Stomach (tissue), 9 donors: ENCODE results near the gene DGKD. TPM values are rescaled to one million over a fixed set of nuclear protein-coding genes. Genes with fewer than 3 reads are reported as not detected.

Experiments used
- DNase-seq, 2 donors: peaks; one replicate each; pipeline versions ENCODE4 v3.0.0 to v3.0.0-alpha.2; 2013 to 2019
- H3K27ac ChIP-seq, 5 donors: fragments of 200-600 bp in 4 of 5; sonication (generic) in 4 of 5; one replicate each; pipeline ENCODE4 v1.5.1; 2013 to 2019; ENCODE audit warnings: mild to moderate bottlenecking in 1 of 5, moderate library complexity in 1 of 5
- H3K27me3 ChIP-seq, 3 donors: fragments of 200-600 bp; sonication (generic); one replicate each; pipeline ENCODE4 v1.5.1; 2017 to 2019; ENCODE audit warnings: mixed run types in 1 of 3
- H3K36me3 ChIP-seq, 4 donors: fragments of 200-600 bp; sonication (generic); 1 replicate in 3 of 4; 2 replicates in 1 of 4; pipeline ENCODE4 v1.5.1; 2016 to 2019
- H3K4me1 ChIP-seq, 4 donors: fragments of 200-600 bp; sonication (generic); one replicate each; pipeline ENCODE4 v1.5.1; 2016 to 2019
- H3K4me3 ChIP-seq, 4 donors: fragments of 200-600 bp; sonication (generic) in 3 of 4; one replicate each; pipeline ENCODE4 v1.5.1; 2016 to 2019; ENCODE audit warnings: mild to moderate bottlenecking in 1 of 4
- H3K9me3 ChIP-seq, 4 donors: fragments of 200-600 bp; sonication (generic); one replicate each; pipeline ENCODE4 v1.5.1; 2016 to 2019
- EP300 ChIP-seq: sonication (generic); formaldehyde crosslinking; IDR thresholded peaks from one replicate; pipeline ENCODE4 v1.6.1; 2017; ENCODE audit warnings: antibody characterized with exemption
- POLR2A ChIP-seq, 4 donors: fragments of 450-650 bp; IDR thresholded peaks; one replicate each; pipeline ENCODE4 v1.6.1; 2016; ENCODE audit warnings: antibody characterized with exemption in 4 of 4, control low read depth in 2 of 4, mild to moderate bottlenecking in 1 of 4, moderate library complexity in 1 of 4
- POLR2AphosphoS5 ChIP-seq, 3 donors: sonication (generic); formaldehyde crosslinking; IDR thresholded peaks; one replicate each; pipeline ENCODE4 v1.6.1; 2016; ENCODE audit warnings: antibody characterized with exemption in 3 of 3
- WGBS, 5 donors: extraction: QIAGEN DNeasy Blood & Tissue Kit in 3 of 5; methylation state at CpG; one replicate each; pipeline versions ENCODE4 v1.1.5 to v1.1.7; 2013 to 2018; 5-methylcytosine and 5-hydroxymethylcytosine counted together
- intact Hi-C: fragments of 100-400 bp; cut with DNase I; formaldehyde crosslinking; loops from one replicate; pipeline ENCODE4 v1.15.1; 2023; ENCODE audit warnings: low total_unique reads
- polyA plus RNA-seq, 3 donors: library from polyadenylated mRNA; stranded (reverse); fragments of 200-250 nt; gene quantifications; one replicate each; pipeline ENCODE4 v1.2.3, GENCODE V29; 2013
- total RNA-seq, 5 donors: library from RNA; depleted of rRNA; stranded (reverse); fragments of >200 nt; gene quantifications; one replicate each; pipeline versions ENCODE4 v1.1.0 to v1.2.3, GENCODE V29; 2014 to 2016
- TF ChIP-seq, protein P1 (sequence below), 7 experiments: fragments of 450-650 bp in 4 of 7; fragments of 200-600 bp in 3 of 7; sonication (generic) in 3 of 7; IDR thresholded peaks; one replicate each; pipeline ENCODE4 v1.5.1; 2016 to 2019; ENCODE audit warnings: antibody characterized with exemption in 7 of 7, control low read depth in 2 of 7, mild to moderate bottlenecking in 1 of 7
- donor health status: healthy with polysubstance abuse.
- donor health status: Bipolar disorder and iron deficiency.
- donor health status: healthy.

DGKD gene
- total and polyA plus RNA-seq, 8 donors, result 21.9 to 471 (median 202) TPM

DNA sequence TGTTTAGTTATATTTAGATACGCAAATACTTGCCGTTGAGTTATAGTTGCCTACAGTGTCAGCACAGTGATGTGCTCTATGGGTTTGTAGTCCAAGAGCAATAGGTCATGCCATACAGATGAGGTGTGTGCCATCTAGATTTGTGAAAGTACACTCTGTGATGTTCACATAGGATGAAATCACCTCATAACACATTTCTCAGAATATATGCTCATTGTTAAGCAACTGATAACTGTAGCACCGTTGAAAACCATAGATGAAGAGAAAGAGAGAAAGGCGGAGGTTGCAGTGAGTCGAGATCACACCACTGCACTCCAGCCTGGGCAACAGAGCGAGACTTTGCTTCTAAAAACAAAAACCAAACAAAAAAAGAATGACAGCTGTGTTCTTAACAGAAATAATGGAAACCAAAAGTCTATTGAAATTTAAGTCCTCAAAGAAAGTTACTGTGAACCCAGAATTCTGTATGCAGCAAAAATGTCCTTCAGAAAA, 9.5 kb downstream of the DGKD start:
- WGBS, 5 donors, result 85 to 98% (median 94%) methylated on average over 6 of the region's 6 CpGs
- Histone ChIP-seq H3K27me3 (no peaks in the 10 kb centered on the region), H3K36me3 (peaks cover 0 to 9% (median 5%) of the 10 kb centered on the region in 4 donors), H3K4me1 (peaks cover 0 to 16% (median 2%) of the 10 kb centered on the region in 4 donors), H3K27ac (no peak overlapping the region), H3K4me3 (no peak overlapping the region), H3K9me3 (peaks cover 0 to 7% (median 2%) of the 10 kb centered on the region in 4 donors)
- TF ChIP-seq, protein P1, sequence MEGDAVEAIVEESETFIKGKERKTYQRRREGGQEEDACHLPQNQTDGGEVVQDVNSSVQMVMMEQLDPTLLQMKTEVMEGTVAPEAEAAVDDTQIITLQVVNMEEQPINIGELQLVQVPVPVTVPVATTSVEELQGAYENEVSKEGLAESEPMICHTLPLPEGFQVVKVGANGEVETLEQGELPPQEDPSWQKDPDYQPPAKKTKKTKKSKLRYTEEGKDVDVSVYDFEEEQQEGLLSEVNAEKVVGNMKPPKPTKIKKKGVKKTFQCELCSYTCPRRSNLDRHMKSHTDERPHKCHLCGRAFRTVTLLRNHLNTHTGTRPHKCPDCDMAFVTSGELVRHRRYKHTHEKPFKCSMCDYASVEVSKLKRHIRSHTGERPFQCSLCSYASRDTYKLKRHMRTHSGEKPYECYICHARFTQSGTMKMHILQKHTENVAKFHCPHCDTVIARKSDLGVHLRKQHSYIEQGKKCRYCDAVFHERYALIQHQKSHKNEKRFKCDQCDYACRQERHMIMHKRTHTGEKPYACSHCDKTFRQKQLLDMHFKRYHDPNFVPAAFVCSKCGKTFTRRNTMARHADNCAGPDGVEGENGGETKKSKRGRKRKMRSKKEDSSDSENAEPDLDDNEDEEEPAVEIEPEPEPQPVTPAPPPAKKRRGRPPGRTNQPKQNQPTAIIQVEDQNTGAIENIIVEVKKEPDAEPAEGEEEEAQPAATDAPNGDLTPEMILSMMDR (IDR thresholded peaks at IDR 0.05), result no peak
- no peak for DNase-seq
- intact Hi-C loops, result no loop called here

DNA sequence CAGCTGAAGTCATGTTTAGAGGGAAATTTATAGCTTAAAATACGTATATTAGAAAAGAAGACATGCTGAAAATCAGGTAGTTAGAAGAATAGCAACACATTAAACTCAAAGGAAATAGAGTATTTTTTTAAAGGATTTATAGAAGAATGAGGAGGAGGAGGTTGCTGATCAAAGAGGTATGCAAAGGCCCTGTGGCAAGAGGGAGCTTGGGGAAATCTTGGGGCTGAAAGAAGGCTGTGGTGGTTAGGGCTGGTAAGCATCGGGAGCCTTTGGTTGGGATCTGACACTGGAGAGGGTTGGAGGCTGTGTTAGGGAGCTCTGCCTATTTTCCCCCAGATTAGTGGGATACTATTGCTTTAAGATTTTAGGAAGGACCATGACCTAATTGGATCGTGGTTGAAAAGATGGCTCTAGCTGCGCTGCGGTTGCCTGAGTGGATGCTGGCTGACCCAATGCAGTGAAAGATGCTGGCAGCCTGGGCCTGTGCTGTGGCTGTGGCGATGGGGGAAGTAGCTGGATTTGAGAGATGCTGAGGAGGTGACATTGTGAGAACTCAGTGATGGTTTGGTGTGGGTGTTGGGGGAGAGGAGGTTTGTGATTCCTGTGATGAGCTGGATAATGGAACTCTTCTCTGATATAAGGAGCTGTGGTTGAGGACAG, 11.7 kb downstream of the DGKD start:
- TF ChIP-seq POLR2A (IDR thresholded peaks at IDR 0.05), result no peak
- TF ChIP-seq, protein P1 (IDR thresholded peaks at IDR 0.05), result no peak
- TF ChIP-seq EP300, result no peak
- no peak for TF ChIP-seq POLR2AphosphoS5 (IDR thresholded peaks at IDR 0.05)
- Histone ChIP-seq H3K36me3 (peaks cover 0 to 9% (median 5%) of the 10 kb centered on the region in 4 donors), H3K4me3 (no peak overlapping the region), H3K27me3 (no peaks in the 10 kb centered on the region), H3K4me1 (peaks cover 6 to 16% (median 9%) of the 10 kb centered on the region in 4 donors), H3K27ac (no peak overlapping the region), H3K9me3 (peaks cover 0 to 7% (median 2%) of the 10 kb centered on the region in 4 donors)
- intact Hi-C loops, result no loop called here
- DNase-seq, result no peak
- 89 to 97% (median 95%) methylated on average over 6 of the region's 6 CpGs for WGBS, 5 donors

DNA sequence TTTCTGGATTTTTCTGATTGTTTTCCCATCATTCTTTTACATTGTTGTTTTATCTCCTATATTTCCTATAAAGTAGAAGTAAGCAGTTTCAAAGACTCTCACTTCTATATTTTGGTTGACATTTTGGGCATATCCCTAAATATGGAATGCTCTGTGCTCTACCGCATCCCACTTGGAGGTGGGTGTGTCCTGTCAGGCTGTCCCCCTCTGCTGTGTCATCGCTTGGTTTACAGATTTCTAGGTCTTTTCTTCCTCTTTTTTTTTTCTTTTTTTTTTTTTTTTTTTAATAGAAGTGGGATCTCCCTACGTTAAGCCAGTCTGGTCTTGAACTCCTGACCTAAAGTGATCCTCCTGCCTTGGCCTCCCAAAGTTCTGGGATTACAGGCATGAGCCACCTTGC, 13.3 kb downstream of the DGKD start:
- no peak overlapping the region for H3K27ac ChIP-seq
- no peak overlapping the region for H3K4me3 ChIP-seq
- H3K27me3 ChIP-seq, result no peaks in the 10 kb centered on the region
- TF ChIP-seq, protein P1 (IDR thresholded peaks at IDR 0.05), result no peak
- TF ChIP-seq POLR2AphosphoS5 (IDR thresholded peaks at IDR 0.05) (no peak), EP300 (no peak), POLR2A (IDR thresholded peaks at IDR 0.05) (no peak)
- peaks cover 0 to 7% (median 2%) of the 10 kb centered on the region in 4 donors for H3K9me3 ChIP-seq
- 67 to 99% (median 88%) methylated on average over 3 of the region's 3 CpGs for WGBS, 5 donors
- H3K4me1 ChIP-seq, result peaks cover 6 to 20% (median 12%) of the 10 kb centered on the region in 4 donors
- no peak for DNase-seq
- intact Hi-C loops, result no loop called here
- peaks cover 0 to 10% (median 7%) of the 10 kb centered on the region in 4 donors for H3K36me3 ChIP-seq

DNA sequence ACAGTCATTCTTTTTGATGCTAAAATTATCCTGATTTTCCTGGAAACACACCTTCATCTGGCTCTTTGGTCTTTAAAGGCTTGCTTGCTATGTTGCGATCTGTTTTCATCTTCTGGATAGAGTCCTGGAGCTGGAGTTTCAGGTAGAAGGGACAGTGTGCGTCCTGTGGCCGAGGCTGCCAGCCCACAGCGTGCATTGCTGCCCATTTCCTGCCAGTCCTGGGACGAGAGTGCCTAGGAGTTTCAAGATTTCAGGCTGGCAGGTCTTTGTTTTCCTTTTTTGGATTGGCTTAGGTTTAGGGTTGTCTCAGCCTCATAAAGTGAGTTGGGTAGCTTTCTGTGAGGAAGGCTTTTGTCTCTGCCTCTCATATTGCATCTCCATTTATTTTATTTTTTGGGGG, 14.5 kb downstream of the DGKD start:
- Histone ChIP-seq H3K36me3 (peaks cover 0 to 14% (median 2%) of the 10 kb centered on the region in 4 donors), H3K4me3 (no peak overlapping the region), H3K27me3 (no peaks in the 10 kb centered on the region), H3K4me1 (peaks cover 8 to 30% (median 15%) of the 10 kb centered on the region in 4 donors), H3K27ac (no peak overlapping the region), H3K9me3 (peaks cover 0 to 5% (median 1%) of the 10 kb centered on the region in 4 donors)
- intact Hi-C loops, result no loop called here
- no peak for DNase-seq
- TF ChIP-seq EP300 (no peak), POLR2A (IDR thresholded peaks at IDR 0.05) (no peak), POLR2AphosphoS5 (IDR thresholded peaks at IDR 0.05) (no peak)
- TF ChIP-seq, protein P1 (IDR thresholded peaks at IDR 0.05), result no peak
- 63 to 88% (median 73%) methylated on average over 5 of the region's 5 CpGs for WGBS, 5 donors
